GM18498 (cell line): ENCODE results near the gene FLNB.
"Not testable (repeated sequence)": the region's sequence is repeated elsewhere in the genome, so short reads cannot be mapped to it uniquely, and the experiment has no call there.

Experiments used
- ATAC-seq: cut with Tn5 transposase; IDR thresholded peaks from one replicate; pipeline ENCODE4 v1.9.1; 2021; ENCODE audit warnings: mild to moderate bottlenecking, moderate library complexity; ENCODE audit not compliant: unreplicated experiment

FLNB gene

GRCh38 chr3:57981483-57982087, 26.6 kb upstream of the FLNB start:
- ATAC-seq: no peak

GRCh38 chr3:57982561-57983243, 25.5 kb upstream of the FLNB start:
- ATAC-seq: no peak

GRCh38 chr3:57983734-57984518, 24.3 kb upstream of the FLNB start:
- peak; percentile 98 for ATAC-seq

GRCh38 chr3:57985176-57985983, 22.8 kb upstream of the FLNB start:
- no peak for ATAC-seq

- ATAC-seq: no peak
Observed at GRCh38 chr3:57985984-57986246, 22.3 kb upstream of the FLNB start.

- ATAC-seq: no peak
Observed at GRCh38 chr3:57986261-57986660, 22.0 kb upstream of the FLNB start.

GRCh38 chr3:57989198-57989597, 19.0 kb upstream of the FLNB start:
- ATAC-seq: not testable (repeated sequence)

- no peak for ATAC-seq
Observed at GRCh38 chr3:57989646-57990045, 18.6 kb upstream of the FLNB start.

GRCh38 chr3:57992452-57993213, 15.6 kb upstream of the FLNB start:
- no peak for ATAC-seq

- ATAC-seq: peak; percentile 70
Observed at GRCh38 chr3:57998366-57999283, 9.6 kb upstream of the FLNB start.

- no peak for ATAC-seq
Observed at GRCh38 chr3:57999417-58000115, 8.7 kb upstream of the FLNB start.

GRCh38 chr3:58000306-58001085, 7.7 kb upstream of the FLNB start:
- ATAC-seq: no peak

- ATAC-seq: no peak
Observed at GRCh38 chr3:58001086-58001467, 7.1 kb upstream of the FLNB start.

- no peak for ATAC-seq
Observed at GRCh38 chr3:58001979-58002378, 6.2 kb upstream of the FLNB start.

- ATAC-seq: no peak
Observed at GRCh38 chr3:58003093-58003492, 5.1 kb upstream of the FLNB start.

- no peak for ATAC-seq
Observed at GRCh38 chr3:58004973-58005372, 3.2 kb upstream of the FLNB start.

- ATAC-seq: no peak
Observed at GRCh38 chr3:58005669-58006068, 2.6 kb upstream of the FLNB start.

GRCh38 chr3:58006661-58007060, 1.6 kb upstream of the FLNB start:
- no peak for ATAC-seq
